GM19372 (cell line): ENCODE data around the gene RND2.
"Not testable (repeated sequence)": the region's sequence is repeated elsewhere in the genome, so short reads cannot be mapped to it uniquely, and the experiment has no call there.

Experiments used
- ATAC-seq: cut with Tn5 transposase; IDR thresholded peaks from one replicate; pipeline ENCODE4 v1.9.1; 2021; ENCODE audit warnings: mild to moderate bottlenecking, low read depth, moderate library complexity; ENCODE audit not compliant: unreplicated experiment

The RND2 gene

GRCh38 chr17:43025766-43026537, 921 bp downstream of the RND2 start:
- no peak for ATAC-seq

GRCh38 chr17:43026595-43026994, 1.6 kb downstream of the RND2 start:
- no peak for ATAC-seq

- no peak for ATAC-seq
These were observed 2.3 kb downstream of the RND2 start for GRCh38 chr17:43027091-43028032.

GRCh38 chr17:43028221-43028861, 3.3 kb downstream of the RND2 start:
- no peak for ATAC-seq

- no peak for ATAC-seq
These were observed 5.2 kb downstream of the RND2 start for GRCh38 chr17:43030137-43030767.

- ATAC-seq = no peak
These were observed 6.6 kb downstream of the RND2 start for GRCh38 chr17:43031666-43032065.

GRCh38 chr17:43033948-43034881, 9.2 kb downstream of the RND2 start:
- no peak for ATAC-seq

- ATAC-seq = no peak
These were observed 9.9 kb downstream of the RND2 start for GRCh38 chr17:43034894-43035293.

- no peak for ATAC-seq
These were observed 14.6 kb downstream of the RND2 start for GRCh38 chr17:43039646-43040045.

GRCh38 chr17:43040655-43041054, 15.6 kb downstream of the RND2 start:
- ATAC-seq = no peak

GRCh38 chr17:43042025-43042628, 17.1 kb downstream of the RND2 start:
- ATAC-seq = no peak

- no peak for ATAC-seq
These were observed 18.3 kb downstream of the RND2 start for GRCh38 chr17:43043307-43043706.

GRCh38 chr17:43044024-43044423, 19.0 kb downstream of the RND2 start:
- ATAC-seq = no peak

GRCh38 chr17:43051969-43052368, 26.9 kb downstream of the RND2 start:
- ATAC-seq = no peak

GRCh38 chr17:43053008-43053407, 28.0 kb downstream of the RND2 start:
- not testable (repeated sequence) for ATAC-seq

- ATAC-seq = no peak
These were observed 31.0 kb downstream of the RND2 start for GRCh38 chr17:43056051-43056450.

GRCh38 chr17:43062984-43063638, 38.1 kb downstream of the RND2 start:
- no peak for ATAC-seq

GRCh38 chr17:43068570-43069367, 43.7 kb downstream of the RND2 start:
- ATAC-seq = no peak
